Thoracic aorta (tissue), 2 donors: ENCODE results near the gene C2orf69. TPM values are rescaled to one million over a fixed set of nuclear protein-coding genes. Genes with fewer than 3 reads are reported as not detected.

Experiments used
- ATAC-seq: fragments of 150-250 bp; one replicate; pipeline ENCODE4 v1.8.0; 2017; ENCODE audit warnings: low read depth; ENCODE audit not compliant: insufficient number of reproducible peaks, low FRiP score
- DNase-seq: peaks from one replicate; pipeline ENCODE4 v3.0.0-alpha.2; 2020; ENCODE audit warnings: low spot score
- H3K27ac ChIP-seq, 2 donors: fragments of 200-600 bp; sonication (generic); 1 replicate in 1 of 2; 2 replicates in 1 of 2; pipeline ENCODE4 v1.5.1; 2016; ENCODE audit warnings: mild to moderate bottlenecking in 2 of 2, moderate library complexity in 2 of 2
- H3K27me3 ChIP-seq: fragments of 200-600 bp; sonication (generic); replicated peaks from 2 replicates; pipeline ENCODE4 v1.6.0; 2016; ENCODE audit warnings: mild to moderate bottlenecking; ENCODE audit not compliant: insufficient read depth
- H3K36me3 ChIP-seq: fragments of 200-600 bp; sonication (generic); one replicate; pipeline ENCODE4 v1.5.1; 2016
- H3K4me1 ChIP-seq, 2 donors: fragments of 200-600 bp; sonication (generic); 1 replicate in 1 of 2; 2 replicates in 1 of 2; pipeline versions ENCODE4 v1.5.1 to v1.6.0; 2016; ENCODE audit warnings: low read depth in 2 of 2, mild to moderate bottlenecking in 1 of 2; ENCODE audit not compliant: control insufficient read depth in 1 of 2
- H3K4me3 ChIP-seq: fragments of 200-600 bp; sonication (generic); 2 replicates; pipeline ENCODE4 v1.5.1; 2016; ENCODE audit warnings: mild to moderate bottlenecking
- H3K9me3 ChIP-seq: fragments of 200-600 bp; sonication (generic); 2 replicates; pipeline ENCODE4 v1.5.1; 2016
- CTCF ChIP-seq: fragments of 200-600 bp; sonication (generic); IDR thresholded peaks from one replicate; pipeline ENCODE4 v1.5.1; 2019; ENCODE audit warnings: antibody characterized with exemption
- total RNA-seq, 2 donors: library from RNA; depleted of rRNA; stranded (reverse); fragments of >200 nt; gene quantifications; one replicate each; pipeline versions ENCODE4 v1.1.0 to v1.2.3, GENCODE V29; 2016

C2orf69 gene
- total RNA-seq, 2 donors from 2014 or later, result 10.8 to 16.7 TPM

GRCh38 chr2:199914372-199914958 is 3.4 kb downstream of the C2orf69 start:
- H3K4me3 ChIP-seq, result no peak overlapping the region
- no peaks in the 10 kb centered on the region for H3K27me3 ChIP-seq
- H3K36me3 ChIP-seq, result peaks cover 6% of the 10 kb centered on the region
- H3K9me3 ChIP-seq, result no peaks in the 10 kb centered on the region
- H3K4me1 ChIP-seq, result peaks cover 20 to 26% of the 10 kb centered on the region in 2 donors
- TF ChIP-seq CTCF, result no peak
- no peak overlapping the region for H3K27ac ChIP-seq
- DNase-seq (no peak), ATAC-seq (no peak)

GRCh38 chr2:199916980-199917379 is 5.9 kb downstream of the C2orf69 start:
- Histone ChIP-seq H3K9me3 (no peaks in the 10 kb centered on the region), H3K4me3 (no peak overlapping the region), H3K36me3 (peaks cover 6% of the 10 kb centered on the region), H3K27ac (no peak overlapping the region), H3K4me1 (peaks cover 17 to 22% of the 10 kb centered on the region in 2 donors), H3K27me3 (no peaks in the 10 kb centered on the region)
- ATAC-seq (no peak), DNase-seq (no peak)
- TF ChIP-seq CTCF, result no peak

GRCh38 chr2:199922856-199923255 is 11.8 kb downstream of the C2orf69 start:
- DNase-seq (no peak), ATAC-seq (no peak)
- TF ChIP-seq CTCF, result no peak
- H3K9me3 ChIP-seq, result no peaks in the 10 kb centered on the region
- no peaks in the 10 kb centered on the region for H3K27me3 ChIP-seq
- H3K4me1 ChIP-seq, result no peaks in the 10 kb centered on the region
- H3K4me3 ChIP-seq, result no peak overlapping the region
- H3K27ac ChIP-seq, result no peak overlapping the region
- no peaks in the 10 kb centered on the region for H3K36me3 ChIP-seq

- no peak for ATAC-seq
- no peak for TF ChIP-seq CTCF
These were observed 12.8 kb downstream of the C2orf69 start for GRCh38 chr2:199923924-199924323.

GRCh38 chr2:199926806-199927205 is 15.7 kb downstream of the C2orf69 start:
- no peak for TF ChIP-seq CTCF
- no peak overlapping the region for H3K4me3 ChIP-seq
- H3K4me1 ChIP-seq, result no peaks in the 10 kb centered on the region
- no peak overlapping the region for H3K27ac ChIP-seq
- H3K9me3 ChIP-seq, result no peaks in the 10 kb centered on the region
- no peak for DNase-seq
- no peaks in the 10 kb centered on the region for H3K27me3 ChIP-seq
- peaks cover 5% of the 10 kb centered on the region for H3K36me3 ChIP-seq
- no peak for ATAC-seq

More at GRCh38 chr2:199923924-199924323, 12.8 kb downstream of the C2orf69 start:
- Histone ChIP-seq H3K36me3 (no peaks in the 10 kb centered on the region), H3K27ac (no peak overlapping the region), H3K4me3 (no peak overlapping the region), H3K9me3 (no peaks in the 10 kb centered on the region), H3K4me1 (no peaks in the 10 kb centered on the region), H3K27me3 (no peaks in the 10 kb centered on the region)
- DNase-seq, result no peak
